H1 (cell line): ENCODE data around the gene LIMK2. TPM values are rescaled to one million over a fixed set of nuclear protein-coding genes. Genes with fewer than 3 reads are reported as not detected.

ENCODE experiments used
- HDAC2 ChIP-seq, 2 experiments: fragments of 300-600 bp in 1 of 2; sonication (generic) in 1 of 2; IDR thresholded peaks; 2 replicates each; pipeline ENCODE4 v1.6.1; 2011 to 2012; ENCODE audit warnings: low read depth in 2 of 2, low read length in 2 of 2, mild to moderate bottlenecking in 2 of 2, moderate library complexity in 2 of 2, borderline replicate concordance in 1 of 2, inconsistent platforms in 1 of 2
- polyA plus RNA-seq, 7 experiments: library from polyadenylated mRNA; depleted of rRNA in 3 of 7; stranded (reverse) in 5 of 7; unstranded in 2 of 7; fragments of >200 nt in 5 of 7; fragments of 200-250 nt in 2 of 7; gene quantifications; 1 replicate in 5 of 7; 2 replicates in 1 of 7; 4 replicates in 1 of 7; pipeline versions ENCODE4 v1.2.1 to v1.2.3, GENCODE V29; 2011 to 2013; ENCODE audit warnings: missing spikeins in 2 of 7, mixed read lengths in 2 of 7
- total RNA-seq: library from RNA; stranded (reverse); fragmentation: NEBNext Ultra II Directional; extraction: Animal tissue kit (Norgen Biotek cat#: 25700); gene quantifications from 2 replicates; pipeline ENCODE4 v1.2.1, GENCODE V29; 2021
- TF ChIP-seq, protein P1 (sequence below): IDR thresholded peaks from 2 replicates; pipeline ENCODE4 v1.6.1; 2011; ENCODE audit warnings: low read depth, mild to moderate bottlenecking, low read length; ENCODE audit not compliant: insufficient read depth

The LIMK2 gene
- total and polyA plus RNA-seq, 2 of the 8 experiments (the other 6 are each of a cell fraction or from before 2014, with no cell fraction given): 13.2 to 37.6 TPM

DNA sequence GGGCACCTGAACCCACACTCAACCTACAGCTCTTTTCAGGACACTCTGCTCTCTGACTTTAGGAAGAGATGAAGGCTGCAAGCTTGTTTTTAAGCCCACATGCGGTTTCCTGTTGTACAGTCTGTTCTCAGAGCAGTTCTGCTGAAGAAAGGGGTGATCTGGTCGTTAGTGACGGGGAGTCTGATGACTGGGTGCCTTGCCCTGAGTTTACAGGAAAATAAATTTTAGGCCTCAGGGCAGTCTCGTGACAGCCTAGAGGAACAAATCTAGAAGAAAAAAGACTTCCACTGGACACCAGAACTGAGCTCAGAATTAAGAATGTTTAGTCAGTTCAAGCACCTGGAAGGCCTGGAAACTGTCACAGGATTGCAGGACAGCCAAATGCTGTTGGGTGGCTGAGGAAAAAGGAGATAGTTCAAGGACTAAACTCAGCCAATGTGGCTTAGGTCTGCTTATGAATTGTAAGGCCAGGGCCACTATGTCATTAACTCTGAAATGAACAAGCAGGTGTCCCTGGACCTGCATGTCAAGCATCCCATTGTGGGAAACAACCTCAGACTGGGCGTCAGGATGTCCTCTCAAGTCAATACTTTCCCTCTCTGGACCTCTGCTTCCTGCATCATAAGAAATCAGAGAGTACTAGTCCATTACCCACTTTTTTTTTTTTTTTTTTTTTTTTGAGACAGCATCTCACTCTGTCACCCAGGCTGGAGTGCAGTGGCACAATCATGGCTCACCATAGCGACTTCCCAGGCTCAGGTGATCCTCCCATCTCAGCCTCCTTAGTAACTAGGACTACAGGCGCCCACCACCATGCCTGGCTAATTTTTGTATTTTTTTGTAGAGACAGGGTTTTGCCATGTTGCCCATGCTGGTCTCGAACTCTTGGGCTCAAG is 74.5 kb downstream of the LIMK2 start (continued):
- TF ChIP-seq, protein P1, sequence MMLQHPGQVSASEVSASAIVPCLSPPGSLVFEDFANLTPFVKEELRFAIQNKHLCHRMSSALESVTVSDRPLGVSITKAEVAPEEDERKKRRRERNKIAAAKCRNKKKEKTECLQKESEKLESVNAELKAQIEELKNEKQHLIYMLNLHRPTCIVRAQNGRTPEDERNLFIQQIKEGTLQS: no peak
- TF ChIP-seq HDAC2 (IDR thresholded peaks at IDR 0.05; ENCODE audit: borderline replicate concordance in 1 of 2, low read depth in 2 of 2, low read length in 2 of 2): no peak
